B cell (primary cell): ENCODE data around the gene SELENOP. TPM values are rescaled to one million over a fixed set of nuclear protein-coding genes. Genes with fewer than 3 reads are reported as not detected.

ENCODE experiments used
- ATAC-seq: fragments of 200-7000 bp; cut with Tn5 transposase; one replicate; pipeline ENCODE4 v1.10.0; 2021; ENCODE audit warnings: low read depth, mild to moderate bottlenecking, moderate number of reproducible peaks, moderate library complexity
- CTCF ChIA-PET: fragments of 350-600 bp; sonication (Branson Sonifier 250); formaldehyde crosslinking; loops from one replicate; lab custom pipeline; 2021; ENCODE audit warnings: antibody characterized with exemption, inconsistent platforms; lab: Charles Lee
- POLR2A ChIA-PET: fragments of 350-600 bp; sonication (Branson Sonifier 250); formaldehyde crosslinking; loops from one replicate; lab custom pipeline; 2021; ENCODE audit warnings: antibody characterized with exemption; lab: Charles Lee
- DNase-seq: peaks from one replicate; pipeline ENCODE4 v3.0.0; 2013
- H2AFZ ChIP-seq: 2 replicates; pipeline ENCODE4 v1.6.1; 2012; ENCODE audit warnings: mild to moderate bottlenecking, low read depth, low read length; ENCODE audit not compliant: insufficient read depth, poor library complexity, severe bottlenecking
- H3K27ac ChIP-seq, 2 donors: 1 replicate in 1 of 2; 2 replicates in 1 of 2; pipeline ENCODE4 v1.5.1; 2012 to 2013; ENCODE audit warnings: low read length in 2 of 2, mild to moderate bottlenecking in 2 of 2, moderate library complexity in 1 of 2
- H3K27me3 ChIP-seq, 4 experiments: fragments of 200-600 bp in 1 of 4; sonication (generic) in 1 of 4; replicated peaks in 1 of 4; 1 replicate in 2 of 4; 2 replicates in 2 of 4; pipeline versions ENCODE4 v1.6.1 to v1.7.0; 2013 to 2016; ENCODE audit warnings: low read length in 3 of 4, mild to moderate bottlenecking in 2 of 4, mixed read lengths in 1 of 4, moderate library complexity in 1 of 4; ENCODE audit not compliant: insufficient read depth in 4 of 4, control insufficient read depth in 3 of 4; ENCODE audit errors: control extremely low read depth in 1 of 4
- H3K36me3 ChIP-seq, 2 experiments: replicated peaks in 1 of 2; 1 replicate in 1 of 2; 2 replicates in 1 of 2; pipeline versions ENCODE4 v1.6.1 to v1.7.1; 2013; ENCODE audit warnings: low read length in 1 of 2; ENCODE audit not compliant: insufficient read depth in 2 of 2, control insufficient read depth in 1 of 2; ENCODE audit errors: control extremely low read depth in 1 of 2, extremely low read depth in 1 of 2
- H3K4me1 ChIP-seq, 2 donors: fragments of 200-600 bp in 1 of 2; sonication (generic) in 1 of 2; 1 replicate in 1 of 2; 2 replicates in 1 of 2; pipeline versions ENCODE4 v1.5.1 to v1.6.1; 2013 to 2017; ENCODE audit warnings: low read length in 2 of 2; ENCODE audit not compliant: control insufficient read depth in 2 of 2, insufficient read depth in 2 of 2
- H3K4me2 ChIP-seq: replicated peaks from 2 replicates; pipeline ENCODE3; 2012; ENCODE audit warnings: mild to moderate bottlenecking, low read depth, low read length; ENCODE audit not compliant: poor library complexity, severe bottlenecking
- H3K4me3 ChIP-seq, 5 experiments: fragments of 200-600 bp in 1 of 5; sonication (generic) in 1 of 5; 1 replicate in 3 of 5; 2 replicates in 2 of 5; pipeline versions ENCODE4 v1.5.1 to v1.7.0; 2011 to 2016; ENCODE audit warnings: low read length in 4 of 5, mild to moderate bottlenecking in 4 of 5, low read depth in 2 of 5, control low read depth in 1 of 5, moderate library complexity in 1 of 5; ENCODE audit not compliant: insufficient read depth in 1 of 5; ENCODE audit errors: control extremely low read depth in 1 of 5, extremely low read depth in 1 of 5
- H3K79me2 ChIP-seq: fragments of 200-600 bp; sonication (generic); one replicate; pipeline ENCODE4 v1.6.0; 2016; ENCODE audit warnings: low read length; ENCODE audit not compliant: control insufficient read depth, insufficient read depth
- H3K9ac ChIP-seq: fragments of 200-600 bp; sonication (generic); 2 replicates; pipeline ENCODE4 v1.6.1; 2017; ENCODE audit warnings: mild to moderate bottlenecking, low read length, moderate library complexity
- H3K9me3 ChIP-seq, 3 donors: one replicate each; pipeline versions ENCODE4 v1.6.1 to v1.7.1; 2013; ENCODE audit warnings: low read length in 2 of 3; ENCODE audit not compliant: control insufficient read depth in 2 of 3, insufficient read depth in 1 of 3; ENCODE audit errors: control extremely low read depth in 1 of 3
- H4K20me1 ChIP-seq: 2 replicates; pipeline ENCODE4 v1.6.0; 2012; ENCODE audit warnings: mild to moderate bottlenecking, low read length; ENCODE audit not compliant: insufficient read depth, control insufficient read depth, poor library complexity, severe bottlenecking
- H3K27ac Mint-ChIP-seq: one replicate; pipeline ENCODE4 v1.8.0; 2021; ENCODE audit warnings: mixed read lengths
- H3K27me3 Mint-ChIP-seq: one replicate; pipeline ENCODE4 v1.8.0; 2021; ENCODE audit warnings: mixed read lengths
- H3K4me1 Mint-ChIP-seq: one replicate; pipeline ENCODE4 v1.8.0; 2021; ENCODE audit warnings: mixed read lengths
- H3K4me3 Mint-ChIP-seq: one replicate; pipeline ENCODE4 v1.8.0; 2021; ENCODE audit warnings: mixed read lengths
- H3K9me3 Mint-ChIP-seq: one replicate; pipeline ENCODE4 v1.8.0; 2022; ENCODE audit warnings: mixed read lengths; ENCODE audit not compliant: insufficient read depth
- CTCF ChIP-seq: fragments of 200-600 bp; IDR thresholded peaks from one replicate; pipeline ENCODE4 v1.8.0; 2022; ENCODE audit warnings: antibody characterized with exemption, mild to moderate bottlenecking
- EZH2 ChIP-seq: IDR thresholded peaks from 2 replicates; pipeline ENCODE4 v1.6.1; 2012; ENCODE audit warnings: borderline replicate concordance, low read depth, mild to moderate bottlenecking, moderate library complexity, low read length; ENCODE audit not compliant: insufficient read depth, poor library complexity, severe bottlenecking
- WGBS: methylation state at CpG from one replicate; pipeline ENCODE4 v1.1.5; 2013; ENCODE audit warnings: missing lambda C conversion rate; ENCODE audit not compliant: insufficient coverage; 5-methylcytosine and 5-hydroxymethylcytosine counted together
- intact Hi-C: fragments of 100-400 bp; cut with micrococcal nuclease; formaldehyde crosslinking; loops from one replicate; pipeline ENCODE4 v1.10.0; 2022
- polyA plus RNA-seq: library from polyadenylated mRNA; depleted of rRNA; stranded (reverse); fragments of >200 nt; gene quantifications from 2 replicates; pipeline ENCODE4 v1.2.3, GENCODE V29; 2012
- total RNA-seq, 2 donors: library from RNA; stranded (reverse); fragments of 120-200 nt in 1 of 2; gene quantifications; 1 replicate in 1 of 2; 2 replicates in 1 of 2; pipeline versions ENCODE4 v1.2.3 to v1.2.4, GENCODE V29; 2013 to 2022

The SELENOP gene
- total and polyA plus RNA-seq, 2 donors (not counting 1 experiment from before 2014, with no cell fraction given): 0.12 TPM; not detected in 1

- H3K4me2 ChIP-seq: no peak overlapping the region
- no peak overlapping the region for H3K27ac Mint-ChIP-seq
- no peaks in the 10 kb centered on the region for H3K27me3 ChIP-seq
- no peak for DNase-seq
- H3K79me2 ChIP-seq: no peaks in the 10 kb centered on the region
- no peak overlapping the region for H2AFZ ChIP-seq
- H3K9me3 Mint-ChIP-seq: no peaks in the 10 kb centered on the region
- no peak for TF ChIP-seq EZH2
- TF ChIP-seq CTCF: no peak
- peaks cover 15% of the 10 kb centered on the region for H3K27me3 Mint-ChIP-seq
- no peak overlapping the region for H3K27ac ChIP-seq
- no peak overlapping the region for H3K9ac ChIP-seq
- H3K36me3 ChIP-seq: no peaks in the 10 kb centered on the region
- H4K20me1 ChIP-seq: no peaks in the 10 kb centered on the region
- ChIA-PET POLR2A (no interaction called here), CTCF (no interaction called here)
- H3K9me3 ChIP-seq: peaks cover 0 to 1% (median 0%) of the 10 kb centered on the region in 3 donors
- ATAC-seq: no peak
- intact Hi-C loops: no loop called here
- no peak overlapping the region for H3K4me3 ChIP-seq
- H3K4me1 ChIP-seq: no peaks in the 10 kb centered on the region
- no peaks in the 10 kb centered on the region for H3K4me1 Mint-ChIP-seq
- H3K4me3 Mint-ChIP-seq: no peak overlapping the region
- WGBS: no CpG with 5 or more reads among the region's 3 CpGs
These were observed 32.1 kb upstream of the SELENOP start for GRCh38 chr5:42843675-42844292.

DNA sequence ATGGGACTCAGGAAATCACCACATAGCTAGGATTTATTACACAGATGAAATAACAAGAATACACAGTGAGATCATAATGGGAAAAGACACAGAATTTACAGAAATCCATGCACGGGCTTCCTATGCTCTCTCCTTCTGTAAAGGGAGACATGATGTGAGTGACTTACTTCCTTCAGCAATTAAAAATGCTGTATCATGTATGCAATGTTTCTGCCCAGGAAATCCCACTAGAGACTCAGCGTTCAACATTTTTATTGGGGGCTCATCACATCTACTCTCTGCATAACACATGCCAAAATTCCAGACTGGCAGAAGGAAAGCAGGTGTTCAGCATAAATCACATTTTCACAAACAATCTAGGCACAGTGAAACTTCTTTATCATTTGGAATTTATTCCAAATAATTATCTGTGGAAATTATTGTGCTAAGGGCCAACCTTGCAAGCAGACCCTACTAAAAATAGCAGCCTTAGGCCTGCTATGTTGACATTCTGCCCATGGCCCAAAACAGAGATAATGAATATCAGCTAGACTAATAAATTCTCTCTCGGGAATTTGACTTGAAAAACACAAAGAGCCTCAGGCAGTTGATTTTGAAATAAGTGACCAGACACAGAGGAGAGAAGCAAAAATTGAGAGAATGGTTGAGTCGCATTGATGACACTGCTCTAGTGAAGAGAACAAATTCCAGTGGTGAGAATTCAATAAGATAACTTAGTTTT lies 31.4 kb upstream of the SELENOP start:
- 100% methylated on average over 2 of the region's 4 CpGs for WGBS
- Histone ChIP-seq H3K27ac (no peak overlapping the region), H3K36me3 (no peaks in the 10 kb centered on the region), H4K20me1 (no peaks in the 10 kb centered on the region), H3K79me2 (no peaks in the 10 kb centered on the region), H3K4me3 (no peak overlapping the region), H3K9me3 (peaks cover 0 to 1% (median 0%) of the 10 kb centered on the region in 3 donors), H3K9ac (no peak overlapping the region), H3K27me3 (no peaks in the 10 kb centered on the region), H2AFZ (no peak overlapping the region), H3K4me1 (no peaks in the 10 kb centered on the region), H3K4me2 (no peak overlapping the region)
- H3K9me3 Mint-ChIP-seq: no peaks in the 10 kb centered on the region
- intact Hi-C loops: no loop called here
- DNase-seq (no peak), ATAC-seq (no peak)
- H3K4me1 Mint-ChIP-seq: no peaks in the 10 kb centered on the region
- H3K27ac Mint-ChIP-seq: no peak overlapping the region
- TF ChIP-seq CTCF: no peak
- no peak for TF ChIP-seq EZH2
- ChIA-PET POLR2A (no interaction called here), CTCF (interaction anchor here (0.9 kb wide), 1 partner anchor 826 kb away, joined by 4 read pairs; no protein-coding TSS in a partner anchor)
- H3K4me3 Mint-ChIP-seq: no peak overlapping the region
- H3K27me3 Mint-ChIP-seq: peaks cover 12% of the 10 kb centered on the region
